Measurements from ENCODE around the gene CEP55. TPM values are rescaled to one million over a fixed set of nuclear protein-coding genes. Genes with fewer than 3 reads are reported as not detected.
A peak's percentile ranks its signal among the peaks of the same experiment; 100 is the strongest.
"Not testable (repeated sequence)": the region's sequence is repeated elsewhere in the genome, so short reads cannot be mapped to it uniquely, and the experiment has no call there.

Gene CEP55
- total RNA-seq, 2 donors from 2014 or later: 0.24 to 1.7 TPM

DNA sequence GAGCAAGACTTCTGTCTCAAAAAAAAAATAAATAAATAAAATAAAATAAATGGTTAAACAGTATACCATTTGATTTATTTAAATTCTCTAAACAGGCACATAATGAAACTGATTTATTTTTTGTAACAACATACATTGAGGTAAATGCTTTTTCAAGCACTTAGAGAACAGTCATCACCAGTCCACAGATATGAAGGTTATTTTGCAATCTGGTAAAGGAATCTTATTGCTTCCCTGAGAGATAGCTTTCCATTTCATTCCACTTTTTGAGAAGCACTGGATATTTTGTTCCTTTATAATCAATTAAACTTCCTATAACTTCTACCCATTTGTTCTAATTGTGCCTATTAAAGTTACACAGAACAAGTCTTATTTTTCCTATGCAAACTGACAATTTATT lies 5.2 kb downstream of the CEP55 start:
- intact Hi-C loops (cut with DNase I): no loop called here
- DNase-seq (no peak), ATAC-seq (no peak)

- peak in 1 of 2 donors; percentile 71 for ATAC-seq
- intact Hi-C loops (cut with DNase I): no loop called here
- no peak for DNase-seq
Measured at GRCh38 chr10:93503075-93503474, 6.7 kb downstream of the CEP55 start.

- no peak for ATAC-seq
- no peak for DNase-seq
- intact Hi-C loops (cut with DNase I): no loop called here
Measured at GRCh38 chr10:93505075-93505474, 8.7 kb downstream of the CEP55 start.

- ATAC-seq: no peak
- DNase-seq: no peak
- intact Hi-C loops (cut with DNase I): no loop called here
Measured at GRCh38 chr10:93509816-93510215, 13.4 kb downstream of the CEP55 start.

DNA sequence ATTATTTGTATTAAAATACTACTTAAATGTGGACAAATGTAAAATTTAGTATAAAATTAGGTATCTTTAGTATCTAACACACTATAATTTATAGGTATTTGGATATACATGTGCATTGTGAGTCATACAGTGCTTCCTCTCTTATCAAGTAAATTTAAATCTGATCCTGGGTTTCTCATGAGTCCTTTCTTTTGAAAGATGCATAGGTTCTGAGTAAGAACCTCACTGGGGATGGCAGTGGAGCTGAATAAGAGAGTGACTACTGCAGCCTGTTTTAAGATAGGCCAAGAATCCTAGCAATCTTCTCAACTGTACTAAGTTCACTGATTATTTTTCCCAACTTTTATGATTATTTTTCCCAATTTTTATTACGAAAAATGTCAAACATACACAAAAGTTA lies 16.2 kb downstream of the CEP55 start:
- DNase-seq: no peak
- intact Hi-C loops (cut with DNase I): no loop called here
- no peak for ATAC-seq

- intact Hi-C loops (cut with DNase I): no loop called here
- ATAC-seq (no peak), DNase-seq (no peak)
Measured at GRCh38 chr10:93513091-93513490, 16.7 kb downstream of the CEP55 start.

DNA sequence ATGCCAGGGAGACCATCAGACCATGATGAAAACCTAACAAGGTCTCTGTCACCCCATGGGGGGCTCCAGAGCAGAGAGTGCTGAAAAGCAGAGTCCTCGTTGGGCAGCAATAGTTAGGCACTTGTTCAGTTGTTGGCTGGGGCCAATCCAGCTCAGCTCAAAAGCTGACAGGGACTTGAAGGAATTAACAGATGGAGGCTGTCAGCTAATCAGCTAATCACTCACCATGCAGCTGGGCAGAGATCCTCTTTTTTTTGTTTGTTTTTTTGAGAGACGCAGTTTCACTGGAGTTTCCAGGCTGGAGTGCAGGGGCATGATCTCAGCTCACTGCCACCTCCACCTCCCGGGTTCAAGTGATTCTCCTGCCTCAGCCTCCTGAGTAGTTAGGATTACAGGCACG lies 18.1 kb downstream of the CEP55 start:
- intact Hi-C loops (cut with DNase I): no loop called here
- peak in 1 of 2 donors; percentile 22 for ATAC-seq

DNA sequence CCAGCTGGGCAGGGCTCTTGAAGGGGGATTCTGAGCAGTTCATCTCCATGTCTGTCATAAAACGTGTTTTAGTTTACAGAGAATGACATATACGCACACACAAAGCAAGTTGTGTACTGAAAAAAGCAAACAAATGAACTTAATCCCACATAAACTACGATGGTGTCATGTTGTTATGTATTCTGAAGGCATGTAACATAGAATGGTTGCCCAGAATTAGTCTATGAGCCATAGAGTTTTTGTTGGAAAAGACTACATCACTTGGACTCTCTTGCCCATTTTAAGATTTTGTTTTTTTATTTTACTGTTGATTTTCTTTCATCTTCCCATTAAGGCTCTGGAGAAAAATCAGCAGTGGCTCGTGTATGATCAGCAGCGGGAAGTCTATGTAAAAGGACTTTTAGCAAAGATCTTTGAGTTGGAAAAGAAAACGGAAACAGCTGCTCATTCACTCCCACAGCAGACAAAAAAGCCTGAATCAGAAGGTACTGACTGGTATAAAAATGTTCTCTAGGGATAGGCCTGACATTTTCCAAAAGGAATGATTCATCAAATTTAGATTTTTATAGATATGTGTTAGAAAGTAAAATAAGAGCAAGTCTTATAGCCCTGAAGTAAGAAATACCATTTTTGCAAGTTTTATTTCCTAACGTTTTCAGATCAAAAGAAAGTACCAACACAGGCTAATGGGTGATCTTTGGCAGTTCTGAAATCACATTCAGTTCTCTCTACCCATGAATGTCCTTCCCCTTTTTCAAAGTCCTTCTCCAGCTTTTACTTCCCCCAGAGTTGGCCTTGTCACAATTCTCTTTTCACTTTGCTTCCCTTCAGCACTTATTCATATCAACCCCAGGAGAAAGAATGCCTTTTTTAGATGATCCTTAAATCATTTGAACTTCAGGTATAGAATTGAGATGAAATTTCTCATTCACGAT lies 18.9 kb downstream of the CEP55 start:
- ATAC-seq (peak; percentile 50 to 83), DNase-seq (no peak)
- intact Hi-C loops (cut with DNase I): no loop called here

More for the DNA sequence above, 18.1 kb downstream of the CEP55 start:
- DNase-seq: no peak

GRCh38 chr10:93516006-93516380 lies 19.6 kb downstream of the CEP55 start:
- intact Hi-C loops (cut with DNase I): no loop called here
- ATAC-seq (peak in 1 of 2 donors; percentile 55), DNase-seq (no peak)

GRCh38 chr10:93518531-93518930 lies 22.1 kb downstream of the CEP55 start:
- DNase-seq: no peak
- intact Hi-C loops (cut with DNase I): no loop called here
- ATAC-seq: no peak

GRCh38 chr10:93535293-93535692 lies 38.9 kb downstream of the CEP55 start:
- no peak for ATAC-seq

GRCh38 chr10:93540871-93541270 lies 44.5 kb downstream of the CEP55 start:
- ATAC-seq; intact Hi-C loops (cut with DNase I); DNase-seq: not testable (repeated sequence)

More at GRCh38 chr10:93535293-93535692, 38.9 kb downstream of the CEP55 start:
- intact Hi-C loops (cut with DNase I): no loop called here
- DNase-seq: no peak

- intact Hi-C loops (cut with DNase I): no loop called here
- ATAC-seq: peak; percentile 85 to 95
- peak; percentile 66 for DNase-seq
Measured at GRCh38 chr10:93541402-93542357, 45.3 kb downstream of the CEP55 start.

DNA sequence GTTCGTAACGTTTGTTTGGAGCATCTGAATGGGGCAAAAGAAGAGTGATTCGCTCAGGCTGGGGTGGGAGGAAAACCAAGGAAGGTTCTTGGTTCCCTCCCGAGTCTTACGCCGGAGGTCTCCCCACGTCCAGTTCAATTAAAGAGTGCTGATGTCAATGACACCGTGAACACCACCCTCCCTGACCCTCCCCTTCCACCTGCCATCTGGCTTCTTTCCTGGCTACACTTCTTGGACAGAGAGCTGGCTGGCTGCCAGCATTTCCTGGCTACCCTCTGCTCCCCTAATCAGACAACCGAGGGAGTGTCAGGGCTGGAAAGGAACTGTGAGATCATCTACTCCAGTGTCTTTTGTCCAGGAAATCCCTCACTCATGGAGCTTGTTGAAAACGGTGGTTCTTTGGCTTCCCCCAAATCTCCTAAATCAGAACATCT lies 46.0 kb downstream of the CEP55 start:
- intact Hi-C loops (cut with DNase I): no loop called here

GRCh38 chr10:93546995-93547394 lies 50.6 kb downstream of the CEP55 start:
- intact Hi-C loops (cut with DNase I); DNase-seq; ATAC-seq: not testable (repeated sequence)

More for the DNA sequence above, 46.0 kb downstream of the CEP55 start:
- DNase-seq: peak; percentile 74
- ATAC-seq: peak; percentile 96 to 98

DNA sequence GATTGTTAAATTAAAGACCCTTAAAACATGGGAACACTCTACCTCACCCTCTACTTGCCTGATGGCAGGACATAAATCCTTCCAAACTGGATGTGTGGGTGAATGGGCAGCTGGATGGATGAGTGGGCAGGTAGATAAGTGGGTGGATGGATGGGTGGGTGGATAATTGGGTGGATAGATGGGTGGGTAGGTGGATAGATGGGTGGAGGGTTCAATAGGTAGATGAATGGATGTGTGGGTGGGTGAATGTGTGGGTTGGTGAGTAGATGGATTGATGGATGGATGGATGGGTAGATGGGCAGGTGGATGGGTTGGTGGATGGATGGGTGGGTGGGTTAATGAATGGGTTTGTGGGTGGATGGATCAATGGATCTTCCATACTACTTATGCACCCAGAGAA lies 51.1 kb downstream of the CEP55 start:
- intact Hi-C loops (cut with DNase I): no loop called here
- ATAC-seq: no peak
- no peak for DNase-seq

DNA sequence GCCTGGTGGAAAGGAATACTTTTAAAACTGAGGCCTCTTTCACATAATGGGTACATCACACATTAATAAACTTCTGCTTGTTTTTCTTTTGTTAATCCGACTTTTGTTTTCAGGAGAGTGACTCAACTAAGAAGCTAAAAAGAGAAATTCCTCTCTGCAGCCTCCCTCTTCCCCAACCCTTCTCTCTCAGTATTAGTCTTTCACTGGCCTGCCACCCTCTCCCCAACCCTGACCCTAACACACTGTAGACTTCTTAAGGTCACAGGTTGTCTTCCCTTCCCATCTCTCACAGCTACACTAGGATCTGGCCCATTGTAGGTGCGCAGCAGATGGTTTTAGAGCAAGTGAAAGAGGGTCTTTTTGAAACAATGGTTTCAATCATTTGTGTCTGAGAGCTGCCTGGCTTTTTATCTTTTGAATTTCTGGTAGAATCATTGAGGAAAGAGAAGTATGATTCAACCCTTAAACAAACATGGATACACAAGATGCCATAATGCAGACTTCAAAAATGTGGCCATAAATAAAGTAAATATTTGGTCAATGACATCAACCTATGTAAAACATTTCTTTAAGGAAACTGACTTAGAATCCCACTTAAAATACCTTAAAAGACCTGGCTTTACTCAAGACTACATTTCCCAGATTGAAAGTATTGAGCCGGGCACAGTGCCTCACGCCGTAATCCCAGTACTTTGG lies 52.1 kb downstream of the CEP55 start:
- no peak for ATAC-seq

GRCh38 chr10:93550606-93551005 lies 54.2 kb downstream of the CEP55 start:
- ATAC-seq: no peak
- intact Hi-C loops (cut with DNase I): loop anchor here (5.0 to 10.0 kb wide), 3 partner anchors 127 to 264 kb away; no protein-coding TSS in a partner anchor
- no peak for DNase-seq

More for the DNA sequence above, 52.1 kb downstream of the CEP55 start:
- no peak for DNase-seq
- intact Hi-C loops (cut with DNase I): no loop called here

- DNase-seq: no peak
- no peak for ATAC-seq
- intact Hi-C loops (cut with DNase I): loop anchor here (5.0 to 10.0 kb wide), 3 partner anchors 125 to 262 kb away; no protein-coding TSS in a partner anchor
Measured at GRCh38 chr10:93552780-93553179, 56.4 kb downstream of the CEP55 start.
